GM20000 (cell line): ENCODE results near the gene CTBP1.

Experiments used
- DNase-seq: peaks from one replicate; pipeline ENCODE4 v3.0.0; 2012; ENCODE audit warnings: low spot score
- TF ChIP-seq, protein P1 (sequence below): IDR thresholded peaks from 2 replicates; pipeline ENCODE4 v1.5.1; 2012; ENCODE audit warnings: mild to moderate bottlenecking, control low read depth; ENCODE audit errors: extremely low read depth, missing control alignments

Gene CTBP1

DNA sequence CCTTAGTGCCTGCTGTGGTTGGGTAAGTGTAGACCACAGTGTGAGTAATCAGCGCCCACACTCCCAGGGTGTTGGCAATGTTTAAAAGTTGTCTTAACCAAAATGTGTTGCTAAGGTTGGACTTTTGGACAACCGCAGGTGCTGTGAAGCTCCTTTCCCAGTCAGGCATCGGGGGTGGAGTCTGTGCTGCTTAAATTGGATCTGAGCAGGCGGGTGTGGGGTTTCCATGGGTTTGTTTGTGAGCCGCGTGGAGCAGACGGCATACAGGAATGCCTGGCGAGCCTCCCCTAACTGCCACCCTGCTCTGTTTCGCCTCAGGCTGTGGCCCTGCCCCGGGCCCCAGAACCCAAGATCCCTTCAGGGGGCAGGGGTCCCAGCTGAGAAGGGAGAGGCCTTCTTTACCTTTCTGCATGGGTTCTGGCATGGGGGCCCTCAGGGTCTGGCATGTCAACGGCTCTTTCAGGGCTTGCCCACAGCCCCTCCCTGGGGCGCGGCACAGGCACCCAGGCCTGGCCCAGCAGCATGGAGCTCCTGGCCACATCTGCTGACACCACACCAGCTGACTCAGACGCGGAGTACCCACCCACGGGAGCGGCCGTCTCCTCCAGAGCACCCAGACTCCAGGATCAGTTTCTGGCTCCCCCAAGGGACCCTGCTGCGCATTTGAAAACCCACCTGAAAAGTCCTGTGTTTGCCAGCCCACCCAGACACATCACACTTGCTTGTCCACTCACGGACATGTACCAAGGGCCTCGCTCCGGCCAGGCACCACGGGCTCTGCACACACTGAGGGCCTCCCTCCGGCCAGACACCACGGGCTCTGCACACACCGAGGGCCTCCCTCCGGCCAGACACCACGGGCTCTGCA, 71.4 kb downstream of the CTBP1 start:
- TF ChIP-seq, protein P1, sequence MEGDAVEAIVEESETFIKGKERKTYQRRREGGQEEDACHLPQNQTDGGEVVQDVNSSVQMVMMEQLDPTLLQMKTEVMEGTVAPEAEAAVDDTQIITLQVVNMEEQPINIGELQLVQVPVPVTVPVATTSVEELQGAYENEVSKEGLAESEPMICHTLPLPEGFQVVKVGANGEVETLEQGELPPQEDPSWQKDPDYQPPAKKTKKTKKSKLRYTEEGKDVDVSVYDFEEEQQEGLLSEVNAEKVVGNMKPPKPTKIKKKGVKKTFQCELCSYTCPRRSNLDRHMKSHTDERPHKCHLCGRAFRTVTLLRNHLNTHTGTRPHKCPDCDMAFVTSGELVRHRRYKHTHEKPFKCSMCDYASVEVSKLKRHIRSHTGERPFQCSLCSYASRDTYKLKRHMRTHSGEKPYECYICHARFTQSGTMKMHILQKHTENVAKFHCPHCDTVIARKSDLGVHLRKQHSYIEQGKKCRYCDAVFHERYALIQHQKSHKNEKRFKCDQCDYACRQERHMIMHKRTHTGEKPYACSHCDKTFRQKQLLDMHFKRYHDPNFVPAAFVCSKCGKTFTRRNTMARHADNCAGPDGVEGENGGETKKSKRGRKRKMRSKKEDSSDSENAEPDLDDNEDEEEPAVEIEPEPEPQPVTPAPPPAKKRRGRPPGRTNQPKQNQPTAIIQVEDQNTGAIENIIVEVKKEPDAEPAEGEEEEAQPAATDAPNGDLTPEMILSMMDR = no peak
- DNase-seq = no peak

DNA sequence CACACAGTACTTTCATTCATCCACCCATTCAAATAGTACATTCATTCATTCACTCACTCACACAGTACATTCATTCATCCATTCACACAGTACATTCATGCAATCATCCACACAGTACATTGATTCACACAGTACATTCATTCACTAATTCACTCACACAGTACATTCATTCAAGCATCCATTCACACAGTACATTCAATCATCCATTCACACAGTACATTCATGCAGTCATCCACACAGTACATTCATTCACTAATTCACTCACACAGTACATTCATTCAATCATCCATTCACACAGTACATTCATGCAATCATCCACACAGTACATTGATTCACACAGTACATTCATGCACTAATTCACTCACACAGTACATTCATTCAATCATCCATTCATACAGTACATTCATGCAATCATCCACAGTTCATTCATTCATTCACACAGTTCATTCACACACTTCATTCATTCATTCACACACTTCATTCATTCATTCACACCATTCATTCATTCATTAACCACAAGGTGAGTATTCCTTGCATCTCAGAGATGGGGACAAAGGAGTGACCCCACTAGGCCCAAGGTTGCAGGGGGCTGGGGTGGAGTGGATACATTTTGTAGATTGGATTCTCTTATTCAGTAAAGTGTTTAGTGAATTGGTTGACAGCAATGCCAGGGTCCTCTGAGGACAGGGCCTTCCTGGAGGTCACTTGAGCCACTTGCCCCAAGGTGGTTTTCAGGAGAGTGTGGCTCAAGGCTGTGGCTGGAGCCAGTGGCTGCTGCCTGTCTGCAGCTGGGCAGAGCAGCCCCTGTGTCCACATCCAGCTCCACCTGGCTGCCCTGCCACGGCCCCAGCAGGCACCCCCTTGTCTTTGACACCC, 72.3 kb downstream of the CTBP1 start:
- no peak for DNase-seq
- TF ChIP-seq, protein P1 = no peak

DNA sequence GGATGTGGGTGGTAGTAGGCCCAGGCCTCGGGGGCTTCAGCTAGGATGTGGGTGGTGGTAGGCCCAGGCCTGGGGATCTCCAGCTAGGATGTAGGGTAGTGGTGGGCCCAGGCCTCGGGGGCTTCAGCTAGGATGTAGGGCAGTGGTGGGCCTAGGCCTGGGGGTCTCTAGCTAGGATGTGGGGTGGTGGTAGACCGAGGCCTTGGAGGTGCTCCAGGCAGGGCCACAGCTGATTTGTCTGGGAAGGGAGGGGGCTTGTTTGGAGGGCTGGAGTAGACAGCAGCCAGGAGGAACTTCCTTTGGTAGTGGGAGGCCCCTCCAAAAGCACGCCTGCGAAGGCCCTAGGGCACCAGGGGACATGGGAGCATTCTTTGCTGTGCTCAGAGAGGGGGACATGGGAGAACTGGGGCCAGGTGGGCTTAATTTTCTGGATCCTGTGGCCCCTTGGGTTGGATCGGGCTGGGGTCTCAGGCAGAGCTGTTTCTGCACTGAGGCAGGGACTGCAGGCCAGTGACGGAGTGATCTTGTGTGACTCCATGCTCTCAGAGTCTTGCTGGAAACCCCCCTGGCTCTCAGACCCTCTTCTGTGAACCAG, 73.2 kb downstream of the CTBP1 start:
- DNase-seq = no peak
- TF ChIP-seq, protein P1 = no peak

DNA sequence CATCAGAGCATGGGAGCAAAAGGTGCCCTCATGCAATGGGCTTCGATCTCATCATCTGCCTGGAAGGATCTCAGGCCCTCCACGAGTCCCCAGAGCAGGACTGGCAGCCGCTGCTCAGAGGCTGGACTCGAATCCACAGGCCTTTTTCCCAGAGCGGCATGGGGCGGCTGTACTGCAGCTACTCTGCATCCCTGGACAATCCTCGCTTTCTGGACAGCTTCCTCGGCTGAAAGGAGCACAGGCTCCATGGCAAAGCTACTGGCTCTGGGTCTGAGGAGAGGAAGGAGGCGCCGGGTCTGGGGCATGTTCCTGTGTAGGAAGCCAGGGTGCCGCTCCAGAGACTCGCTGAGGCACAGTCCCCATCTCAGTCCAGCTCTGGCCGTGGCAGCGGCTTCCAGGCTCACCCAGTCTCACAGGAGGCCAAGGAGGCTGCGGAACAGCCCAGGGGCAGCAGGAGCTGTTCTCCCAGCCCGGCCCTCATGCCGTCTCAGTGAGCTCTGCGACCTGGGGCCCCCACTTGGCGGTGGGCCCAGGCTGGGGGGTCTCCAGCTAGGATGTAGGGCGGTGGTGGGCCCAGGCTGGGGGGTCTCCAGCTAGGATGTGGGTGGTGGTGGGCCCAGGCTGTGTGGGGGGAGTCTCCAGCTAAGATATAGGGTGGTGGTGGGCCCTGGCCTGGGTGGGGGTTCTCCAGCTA, 73.8 kb downstream of the CTBP1 start:
- TF ChIP-seq, protein P1 = no peak
- DNase-seq = no peak

DNA sequence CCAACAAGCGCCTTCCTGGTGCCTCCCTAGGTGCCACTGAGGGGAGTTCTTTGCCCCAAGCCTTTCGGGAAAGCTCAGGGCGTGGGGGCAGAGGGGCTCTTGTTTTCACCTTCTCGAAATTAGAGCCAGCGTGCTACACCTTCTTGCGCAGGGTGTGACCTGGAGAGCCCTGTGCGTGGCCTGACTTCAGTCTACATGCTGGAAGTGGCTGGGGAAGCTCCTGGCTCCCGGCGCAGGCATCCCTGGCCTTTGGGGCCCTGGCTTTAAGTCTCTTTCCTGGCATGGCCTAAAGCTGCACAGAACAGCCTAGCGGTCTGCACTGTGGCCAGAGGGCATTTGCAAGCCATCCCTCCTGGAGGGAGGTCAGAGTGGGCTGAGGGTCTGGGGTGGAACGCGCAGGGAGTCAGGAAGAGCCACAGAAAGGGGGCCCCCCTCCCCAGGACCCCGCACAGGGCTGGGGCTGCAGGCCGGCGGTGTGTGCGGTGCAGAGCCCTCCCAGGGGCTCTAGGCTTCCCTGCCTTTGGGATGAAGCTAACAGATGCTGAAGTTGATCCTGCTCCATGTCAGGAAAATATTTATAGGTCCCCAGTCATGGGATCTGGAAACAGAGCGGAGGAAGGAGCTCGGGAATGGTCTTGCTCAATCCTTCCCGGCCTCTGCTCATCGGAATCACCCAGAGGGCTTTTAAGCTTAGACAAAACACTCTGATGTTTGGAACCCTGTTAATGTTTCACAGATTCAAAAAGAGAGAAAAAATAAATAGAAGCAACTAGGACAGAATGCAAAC, 75.8 kb downstream of the CTBP1 start:
- DNase-seq = peak; percentile 27
- TF ChIP-seq, protein P1 = no peak

DNA sequence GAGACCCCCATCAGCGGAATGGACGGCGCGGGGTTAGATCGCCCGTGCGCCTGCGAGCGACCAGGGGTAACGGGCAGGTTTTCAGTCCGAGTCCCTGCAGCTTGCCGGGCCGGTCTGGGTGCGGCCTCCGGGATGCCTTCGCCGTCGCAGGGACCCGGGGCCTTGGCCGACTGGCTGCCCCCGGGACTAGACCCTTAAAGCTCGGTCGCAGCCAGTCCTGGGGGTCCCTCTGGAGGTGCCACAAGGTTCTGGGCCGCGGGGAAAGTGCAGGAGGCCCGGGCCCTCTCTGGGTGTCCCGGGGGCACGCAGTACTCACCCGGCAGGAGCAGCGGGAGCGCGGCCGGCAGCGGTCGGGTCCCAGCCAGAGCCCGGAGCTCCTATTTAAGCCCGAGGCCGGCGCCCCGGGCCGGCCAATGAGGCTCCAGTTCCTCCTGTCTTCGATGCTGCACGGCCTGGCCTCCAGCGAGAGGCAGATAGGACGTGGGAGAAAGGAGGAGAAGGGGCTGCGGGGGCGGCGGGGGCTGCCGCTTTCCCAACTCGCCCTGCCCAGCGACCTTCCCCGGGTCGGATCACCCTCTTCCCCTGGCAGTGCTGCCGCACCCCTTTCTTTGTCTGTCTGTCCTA, 76.6 kb downstream of the CTBP1 start, which contains the start of gene SPON2:
SPON2 (minus strand) TSS at position 356 of the 624 bp plus-strand sequence.
- peak; percentile 54 for DNase-seq
- TF ChIP-seq, protein P1 = no peak
